Measurements from ENCODE around the gene GFRA1.

DNA sequence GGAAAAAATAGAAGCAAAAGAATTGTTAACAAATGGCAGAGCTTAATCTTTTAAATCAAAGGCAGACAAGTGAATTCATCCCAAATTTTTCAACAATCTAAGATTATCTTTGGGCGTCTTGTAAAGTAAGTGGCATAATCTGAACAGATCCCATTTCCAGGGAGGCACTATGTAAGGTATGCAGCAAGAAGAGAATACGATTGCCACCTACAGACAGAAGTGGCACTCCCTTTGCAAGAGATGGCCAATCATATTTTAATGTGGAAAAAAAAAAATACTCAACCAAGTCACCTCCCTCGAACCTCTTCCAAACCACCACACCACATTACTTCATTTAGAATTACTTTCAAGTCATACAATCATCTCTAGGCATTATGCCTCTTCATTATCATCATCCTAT lies 4.0 kb downstream of the GFRA1 start:
- TF ChIP-seq, protein P1, sequence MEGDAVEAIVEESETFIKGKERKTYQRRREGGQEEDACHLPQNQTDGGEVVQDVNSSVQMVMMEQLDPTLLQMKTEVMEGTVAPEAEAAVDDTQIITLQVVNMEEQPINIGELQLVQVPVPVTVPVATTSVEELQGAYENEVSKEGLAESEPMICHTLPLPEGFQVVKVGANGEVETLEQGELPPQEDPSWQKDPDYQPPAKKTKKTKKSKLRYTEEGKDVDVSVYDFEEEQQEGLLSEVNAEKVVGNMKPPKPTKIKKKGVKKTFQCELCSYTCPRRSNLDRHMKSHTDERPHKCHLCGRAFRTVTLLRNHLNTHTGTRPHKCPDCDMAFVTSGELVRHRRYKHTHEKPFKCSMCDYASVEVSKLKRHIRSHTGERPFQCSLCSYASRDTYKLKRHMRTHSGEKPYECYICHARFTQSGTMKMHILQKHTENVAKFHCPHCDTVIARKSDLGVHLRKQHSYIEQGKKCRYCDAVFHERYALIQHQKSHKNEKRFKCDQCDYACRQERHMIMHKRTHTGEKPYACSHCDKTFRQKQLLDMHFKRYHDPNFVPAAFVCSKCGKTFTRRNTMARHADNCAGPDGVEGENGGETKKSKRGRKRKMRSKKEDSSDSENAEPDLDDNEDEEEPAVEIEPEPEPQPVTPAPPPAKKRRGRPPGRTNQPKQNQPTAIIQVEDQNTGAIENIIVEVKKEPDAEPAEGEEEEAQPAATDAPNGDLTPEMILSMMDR (IDR thresholded peaks at IDR 0.05) = no peak
- TF ChIP-seq EZH2phosphoT487 (IDR thresholded peaks at IDR 0.05) (no peak), EZH2 (IDR thresholded peaks at IDR 0.05) (no peak)
